Activated CD4-positive, alpha-beta T cell treated with anti-CD3 and anti-CD28 coated beads for 4 hours (primary cell): ENCODE measurements around the gene RPL19.

ENCODE experiments used
- DNase-seq, 2 donors: peaks; one replicate each; pipeline ENCODE4 v3.0.0-alpha.2; 2020

RPL19 gene

GRCh38 chr17:39252788-39253460, 52.8 kb downstream of the RPL19 start:
- DNase-seq, result no peak
